Endodermal cell (in vitro differentiated cells): Measurements from ENCODE around the gene APOA5. TPM values are rescaled to one million over a fixed set of nuclear protein-coding genes. Genes with fewer than 3 reads are reported as not detected.

Experiments used
- DNase-seq: peaks from one replicate; pipeline ENCODE4 v3.0.0-alpha.2; 2017
- H3K27ac ChIP-seq: 2 replicates; pipeline ENCODE4 v1.5.1; 2013; ENCODE audit warnings: mild to moderate bottlenecking, low read depth, low read length, moderate library complexity
- H3K27me3 ChIP-seq: 2 replicates; pipeline ENCODE4 v1.6.1; 2013; ENCODE audit warnings: mild to moderate bottlenecking, low read length, moderate library complexity; ENCODE audit not compliant: insufficient read depth, control insufficient read depth, poor library complexity, severe bottlenecking
- H3K36me3 ChIP-seq: 2 replicates; pipeline ENCODE4 v1.7.0; 2013; ENCODE audit warnings: mild to moderate bottlenecking, low read length, moderate library complexity; ENCODE audit not compliant: control insufficient read depth, insufficient read depth
- H3K4me1 ChIP-seq: one replicate; pipeline ENCODE4 v1.7.0; 2013; ENCODE audit warnings: low read length; ENCODE audit not compliant: control insufficient read depth, insufficient read depth
- H3K4me3 ChIP-seq: 2 replicates; pipeline ENCODE4 v1.5.1; 2013; ENCODE audit warnings: mild to moderate bottlenecking, low read length, moderate library complexity
- H3K9ac ChIP-seq: 2 replicates; pipeline ENCODE4 v1.6.1; 2013; ENCODE audit warnings: mild to moderate bottlenecking, low read length, moderate library complexity; ENCODE audit not compliant: poor library complexity, severe bottlenecking; ENCODE audit errors: extremely low read depth
- H3K9me3 ChIP-seq: 2 replicates; pipeline ENCODE4 v1.6.1; 2013; ENCODE audit warnings: mild to moderate bottlenecking, low read length, moderate library complexity; ENCODE audit not compliant: control insufficient read depth
- H3K27ac Mint-ChIP-seq: 2 replicates; pipeline ENCODE4 v1.8.0; 2020; ENCODE audit warnings: mixed read lengths
- H3K27me3 Mint-ChIP-seq: 2 replicates; pipeline ENCODE4 v1.8.0; 2021; ENCODE audit warnings: mild to moderate bottlenecking, mixed read lengths; ENCODE audit not compliant: insufficient read depth
- H3K36me3 Mint-ChIP-seq: 2 replicates; pipeline ENCODE4 v1.8.0; 2020; ENCODE audit warnings: low read depth, mixed read lengths
- H3K4me1 Mint-ChIP-seq: 2 replicates; pipeline ENCODE4 v1.8.0; 2020; ENCODE audit warnings: mixed read lengths
- H3K4me3 Mint-ChIP-seq: 2 replicates; pipeline ENCODE4 v1.8.0; 2020; ENCODE audit warnings: mild to moderate bottlenecking, moderate library complexity, mixed read lengths
- H3K9me3 Mint-ChIP-seq: 2 replicates; pipeline ENCODE4 v1.8.0; 2020; ENCODE audit warnings: mild to moderate bottlenecking, mixed read lengths
- CTCF ChIP-seq: fragments of 200-600 bp; sonication (generic); conservative IDR thresholded peaks from 2 replicates; pipeline ENCODE4 v1.5.0; 2021; ENCODE audit warnings: antibody characterized with exemption, mild to moderate bottlenecking
- WGBS, 2 experiments: methylation state at CpG; one replicate each; pipeline versions ENCODE4 v1.1.5 to v1.1.7; 2013; ENCODE audit warnings: missing lambda C conversion rate in 2 of 2, mixed read lengths in 1 of 2; ENCODE audit not compliant: insufficient coverage in 1 of 2, insufficient read length in 1 of 2; 5-methylcytosine and 5-hydroxymethylcytosine counted together
- total RNA-seq, 2 donors: library from RNA; stranded (reverse); fragmentation: NEBNext Ultra II Directional in 1 of 2; extraction: Animal tissue kit (Norgen Biotek cat#: 25700) in 1 of 2; gene quantifications; 2 replicates in 1 of 2; 3 replicates in 1 of 2; pipeline ENCODE4 v1.2.1, GENCODE V29; 2021

The APOA5 gene
- total RNA-seq, 2 donors from 2014 or later: not detected

GRCh38 chr11:116740741-116741140 lies 50.9 kb downstream of the APOA5 start:
- H3K9ac ChIP-seq: no peak overlapping the region
- no peaks in the 10 kb centered on the region for H3K4me1 ChIP-seq
- no peak for DNase-seq
- H3K27ac ChIP-seq: no peak overlapping the region
- TF ChIP-seq CTCF: no peak
- H3K27me3 ChIP-seq: no peaks in the 10 kb centered on the region
- H3K36me3 ChIP-seq: peaks cover 4% of the 10 kb centered on the region
- no peak overlapping the region for H3K4me3 ChIP-seq
- Mint-ChIP-seq H3K36me3 (peaks cover 10% of the 10 kb centered on the region), H3K27me3 (no peaks in the 10 kb centered on the region), H3K4me1 (peaks cover 28% of the 10 kb centered on the region), H3K27ac (no peak overlapping the region), H3K9me3 (no peaks in the 10 kb centered on the region), H3K4me3 (no peak overlapping the region)
- WGBS, 2 experiments: 92 to 94% methylated on average over 3 of the region's 4 CpGs
- no peaks in the 10 kb centered on the region for H3K9me3 ChIP-seq

Other genes with a start within 250 kb of the APOA5 start
- gene BUD13, start 18.9 kb downstream of the APOA5 start, total RNA-seq: 10 to 100 TPM; 22.3 to 29.1 TPM
- 10 to 100 TPM; 59.2 to 63.4 TPM for gene ZPR1, start 3.9 kb downstream of the APOA5 start, total RNA-seq
- under 1 TPM; 0.35 to 0.38 TPM for gene APOA4, start 31.4 kb upstream of the APOA5 start, total RNA-seq
- gene APOC3, start 38.0 kb upstream of the APOA5 start, total RNA-seq: not detected
- gene APOA1, start 45.7 kb upstream of the APOA5 start, total RNA-seq: 100 to 1,000 TPM in 1 of 2 donors, 10 to 100 TPM in 1; 91.8 to 120 TPM